GM12878 (cell line): Measurements from ENCODE around the gene USB1.

Experiments
- EP300 ChIP-seq, 2 experiments: fragments of 150-350 bp in 1 of 2; IDR thresholded peaks; 2 replicates each; pipeline ENCODE4 v1.6.1; 2011 to 2012; ENCODE audit warnings: low read depth in 2 of 2, low read length in 2 of 2, borderline replicate concordance in 1 of 2, improper control_type of control experiment in 1 of 2, inconsistent platforms in 1 of 2; ENCODE audit not compliant: control insufficient read depth in 1 of 2
- FOS ChIP-seq: IDR thresholded peaks from 3 replicates; pipeline ENCODE4 v1.6.1; 2011; ENCODE audit warnings: borderline replicate concordance; ENCODE audit not compliant: insufficient read length; ENCODE audit errors: extremely low read depth
- HDAC6 ChIP-seq: fragments of 200-600 bp; sonication (generic); IDR thresholded peaks from one replicate; pipeline ENCODE4 v1.8.0; 2017; ENCODE audit warnings: antibody characterized with exemption; ENCODE audit not compliant: unreplicated experiment
- NR2C1 ChIP-seq: fragments of 450-650 bp; IDR thresholded peaks from 2 replicates; pipeline ENCODE4 v1.6.1; 2017; ENCODE audit warnings: antibody characterized with exemption, mild to moderate bottlenecking, moderate library complexity
- SIX5 ChIP-seq: IDR thresholded peaks from 2 replicates; pipeline ENCODE4 v1.6.1; 2011; ENCODE audit warnings: mild to moderate bottlenecking, low read depth, low read length, moderate library complexity; ENCODE audit not compliant: severe bottlenecking
- SP1 ChIP-seq: IDR thresholded peaks from one replicate; pipeline ENCODE4 v1.6.1; 2011; ENCODE audit warnings: low read depth, low read length
- SUZ12 ChIP-seq: fragments of 200-600 bp; sonication (generic); IDR thresholded peaks from one replicate; pipeline ENCODE4 v1.6.1; 2018; ENCODE audit warnings: antibody characterized with exemption, mild to moderate bottlenecking; ENCODE audit not compliant: unreplicated experiment
- YBX1 ChIP-seq: fragments of 450-650 bp; IDR thresholded peaks from 2 replicates; pipeline ENCODE4 v1.6.1; 2016; ENCODE audit warnings: antibody characterized with exemption
- TF ChIP-seq, protein P1 (sequence below), 3 experiments: IDR thresholded peaks in 2 of 3; conservative IDR thresholded peaks in 1 of 3; 2 replicates each; pipeline ENCODE4 v1.5.1; 2011; ENCODE audit warnings: low read depth in 3 of 3, low read length in 3 of 3, mild to moderate bottlenecking in 3 of 3, control low read depth in 2 of 3, moderate library complexity in 2 of 3, inconsistent platforms in 1 of 3, mixed read lengths in 1 of 3; ENCODE audit not compliant: control insufficient read depth in 2 of 3, insufficient read depth in 1 of 3; ENCODE audit errors: extremely low read depth in 1 of 3

DNA sequence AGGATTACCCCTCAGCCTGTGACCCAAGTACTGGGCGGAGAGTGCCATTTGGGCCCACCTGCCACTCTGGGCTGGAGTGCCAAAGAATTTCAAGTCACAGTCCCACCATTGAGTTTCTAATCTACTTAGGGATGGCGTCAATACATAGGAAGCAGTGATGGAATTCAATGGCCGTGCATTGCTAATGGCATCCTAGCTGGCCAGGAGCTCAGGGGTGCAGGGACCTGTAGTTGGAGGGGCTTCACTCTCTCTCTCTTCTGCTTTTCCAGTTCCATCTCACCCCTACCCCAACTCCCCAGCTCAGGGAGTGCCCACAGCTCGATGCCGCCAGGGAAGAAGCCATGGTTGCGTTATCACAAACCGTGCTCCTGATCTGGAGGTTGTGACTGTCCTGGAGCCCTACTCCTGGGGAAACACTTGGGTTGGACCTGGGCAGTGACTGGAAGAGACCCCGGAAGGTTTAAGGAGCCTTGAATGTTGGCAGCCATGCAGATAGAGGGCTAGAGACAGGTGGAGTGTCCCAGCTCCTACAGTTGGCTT is 26.8 kb downstream of the USB1 start:
- no peak for TF ChIP-seq YBX1
- no peak for TF ChIP-seq SUZ12
- TF ChIP-seq HDAC6: no peak
- TF ChIP-seq SP1: no peak
- TF ChIP-seq NR2C1: no peak
- TF ChIP-seq, protein P1, sequence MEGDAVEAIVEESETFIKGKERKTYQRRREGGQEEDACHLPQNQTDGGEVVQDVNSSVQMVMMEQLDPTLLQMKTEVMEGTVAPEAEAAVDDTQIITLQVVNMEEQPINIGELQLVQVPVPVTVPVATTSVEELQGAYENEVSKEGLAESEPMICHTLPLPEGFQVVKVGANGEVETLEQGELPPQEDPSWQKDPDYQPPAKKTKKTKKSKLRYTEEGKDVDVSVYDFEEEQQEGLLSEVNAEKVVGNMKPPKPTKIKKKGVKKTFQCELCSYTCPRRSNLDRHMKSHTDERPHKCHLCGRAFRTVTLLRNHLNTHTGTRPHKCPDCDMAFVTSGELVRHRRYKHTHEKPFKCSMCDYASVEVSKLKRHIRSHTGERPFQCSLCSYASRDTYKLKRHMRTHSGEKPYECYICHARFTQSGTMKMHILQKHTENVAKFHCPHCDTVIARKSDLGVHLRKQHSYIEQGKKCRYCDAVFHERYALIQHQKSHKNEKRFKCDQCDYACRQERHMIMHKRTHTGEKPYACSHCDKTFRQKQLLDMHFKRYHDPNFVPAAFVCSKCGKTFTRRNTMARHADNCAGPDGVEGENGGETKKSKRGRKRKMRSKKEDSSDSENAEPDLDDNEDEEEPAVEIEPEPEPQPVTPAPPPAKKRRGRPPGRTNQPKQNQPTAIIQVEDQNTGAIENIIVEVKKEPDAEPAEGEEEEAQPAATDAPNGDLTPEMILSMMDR (IDR thresholded peaks at IDR 0.05 in 2 of 3, conservative IDR thresholded peaks at IDR 0.05 in 1 of 3; ENCODE audit: control insufficient read depth in 2 of 3, extremely low read depth in 1 of 3, insufficient read depth in 1 of 3, low read depth in 3 of 3, low read length in 3 of 3): no peak
- no peak for TF ChIP-seq SIX5
- TF ChIP-seq FOS: no peak
- no peak for TF ChIP-seq EP300 (IDR thresholded peaks at IDR 0.05; ENCODE audit: borderline replicate concordance in 1 of 2, control insufficient read depth in 1 of 2, low read depth in 2 of 2, low read length in 2 of 2)
